Left kidney (tissue), 2 donors: ENCODE results near the gene NLRP7. TPM values are rescaled to one million over a fixed set of nuclear protein-coding genes. Genes with fewer than 3 reads are reported as not detected.

Experiments used
- DNase-seq: peaks from one replicate; pipeline ENCODE4 v3.0.0-alpha.2; 2013
- polyA plus RNA-seq: library from polyadenylated mRNA; unstranded; fragments of 120-200 nt; gene quantifications from one replicate; pipeline ENCODE4 v1.2.1, GENCODE V29; 2013; ENCODE audit not compliant: insufficient read length

The NLRP7 gene
- polyA plus RNA-seq, 1 donor: not detected

- no peak for DNase-seq
These were observed 73.3 kb downstream of the NLRP7 start, which contains the start of gene FCAR for GRCh38 chr19:54873990-54874389. Gene FCAR, plus strand, starts transcription at chr19:54874235. Its CDS starts 55 bp downstream, at chr19:54874290.

Other genes with a start within 250 kb of the NLRP7 start
- gene KIR3DL3, start 223.1 kb downstream of the NLRP7 start, polyA plus RNA-seq: not detected
- gene KIR2DL3, start 209.0 kb downstream of the NLRP7 start, polyA plus RNA-seq: not detected
- not detected for gene KIR2DL1, start 177.7 kb downstream of the NLRP7 start, polyA plus RNA-seq
- not detected for gene KIR2DL4, start 143.9 kb downstream of the NLRP7 start, polyA plus RNA-seq
- gene KIR3DL1, start 131.1 kb downstream of the NLRP7 start, polyA plus RNA-seq: not detected
- not detected for gene KIR2DS4, start 114.9 kb downstream of the NLRP7 start, polyA plus RNA-seq
- not detected for gene KIR3DL2, start 97.1 kb downstream of the NLRP7 start, polyA plus RNA-seq
- gene FCAR, start 73.3 kb downstream of the NLRP7 start, polyA plus RNA-seq: 0.27 TPM
- gene NCR1, start 41.4 kb downstream of the NLRP7 start, polyA plus RNA-seq: 0.37 TPM
- gene NLRP2, start 18.8 kb upstream of the NLRP7 start, polyA plus RNA-seq: 35.6 TPM
- 0.35 TPM for gene GP6, start 90.7 kb upstream of the NLRP7 start, polyA plus RNA-seq
- 22.0 TPM for gene RDH13, start 115.6 kb upstream of the NLRP7 start, polyA plus RNA-seq
- 56.7 TPM for gene EPS8L1, start 128.3 kb upstream of the NLRP7 start, polyA plus RNA-seq
- 68.6 TPM for gene PPP1R12C, start 170.1 kb upstream of the NLRP7 start, polyA plus RNA-seq
- 3.8 TPM for gene TNNT1, start 201.7 kb upstream of the NLRP7 start, polyA plus RNA-seq
- 3.3 TPM for gene TNNI3, start 210.2 kb upstream of the NLRP7 start, polyA plus RNA-seq
- 7.5 TPM for gene DNAAF3, start 219.1 kb upstream of the NLRP7 start, polyA plus RNA-seq
- gene SYT5, start 232.8 kb upstream of the NLRP7 start, polyA plus RNA-seq: 0.30 TPM